GM21515 (cell line): Measurements from ENCODE around the gene ORC4.

Source experiments
- ATAC-seq: cut with Tn5 transposase; IDR thresholded peaks from one replicate; pipeline ENCODE4 v1.9.1; 2021; ENCODE audit not compliant: unreplicated experiment

ORC4 gene

DNA sequence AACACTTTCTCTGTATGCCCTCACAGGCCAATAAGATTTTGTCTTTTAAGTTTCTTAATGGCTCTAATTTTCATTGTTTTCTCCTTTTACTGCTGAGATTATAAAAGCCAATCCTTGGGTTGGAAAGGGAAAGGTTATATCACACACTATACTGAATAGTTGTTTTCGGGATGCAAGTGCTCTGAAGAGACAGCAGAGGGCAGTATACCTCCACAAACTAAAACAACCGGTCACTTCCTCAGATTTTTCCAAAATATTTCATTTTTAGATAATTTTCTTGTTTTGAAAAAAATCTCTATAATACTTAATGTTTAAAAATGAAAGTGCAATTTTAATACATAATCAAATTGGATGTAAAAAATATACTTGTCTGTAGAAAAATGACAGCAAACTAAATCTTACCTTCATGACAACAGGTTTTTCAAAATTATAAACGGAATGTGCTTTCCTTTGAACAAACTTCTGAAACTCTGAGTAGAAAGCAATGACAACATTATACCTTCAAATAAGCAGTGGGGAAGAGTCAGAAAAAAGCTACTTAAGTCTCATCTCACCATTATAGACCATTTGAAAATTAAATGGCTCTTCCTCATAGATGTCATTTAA, 82.7 kb downstream of the ORC4 start:
- ATAC-seq = no peak

GRCh38 chr2:147934881-147935620, 85.5 kb downstream of the ORC4 start:
- ATAC-seq = no peak

DNA sequence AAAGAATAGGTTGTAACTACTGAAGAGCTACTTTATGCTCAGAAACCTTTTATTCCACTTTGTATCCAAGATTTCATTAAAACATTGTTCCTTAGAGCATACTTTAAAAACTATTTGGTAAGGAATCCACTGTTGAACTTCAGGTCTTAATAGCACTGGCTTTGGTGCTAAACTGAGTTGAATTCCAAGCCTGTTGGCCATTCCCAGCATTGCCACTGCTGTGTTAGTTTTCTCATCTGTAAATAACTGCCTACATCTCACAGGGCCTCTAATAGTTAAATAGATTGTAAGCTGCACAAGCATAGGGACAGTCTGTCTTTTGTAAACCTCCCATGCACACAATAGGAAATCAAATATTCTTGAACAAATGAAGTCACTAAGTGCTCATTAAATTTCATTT, 86.6 kb downstream of the ORC4 start:
- no peak for ATAC-seq

- no peak for ATAC-seq
These were observed 93.4 kb downstream of the ORC4 start for GRCh38 chr2:147927053-147927588.

DNA sequence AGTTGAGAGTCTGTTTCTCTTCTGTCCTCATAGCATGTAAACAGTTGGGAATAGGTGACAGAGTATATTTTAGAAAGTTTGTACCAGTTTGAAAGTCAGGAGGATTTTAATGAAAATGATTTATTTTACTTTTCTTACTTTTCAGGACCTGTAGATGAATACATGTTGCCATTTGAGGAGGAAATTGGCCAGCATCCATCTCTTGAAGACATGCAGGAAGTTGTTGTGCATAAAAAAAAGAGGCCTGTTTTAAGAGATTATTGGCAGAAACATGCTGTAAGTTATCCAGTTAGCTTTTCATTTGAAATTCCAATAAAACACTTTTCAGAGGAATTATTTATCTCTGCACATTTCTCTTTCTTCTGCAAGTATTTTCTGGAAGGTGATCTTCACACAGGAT, 94.7 kb downstream of the ORC4 start:
- ATAC-seq = no peak

DNA sequence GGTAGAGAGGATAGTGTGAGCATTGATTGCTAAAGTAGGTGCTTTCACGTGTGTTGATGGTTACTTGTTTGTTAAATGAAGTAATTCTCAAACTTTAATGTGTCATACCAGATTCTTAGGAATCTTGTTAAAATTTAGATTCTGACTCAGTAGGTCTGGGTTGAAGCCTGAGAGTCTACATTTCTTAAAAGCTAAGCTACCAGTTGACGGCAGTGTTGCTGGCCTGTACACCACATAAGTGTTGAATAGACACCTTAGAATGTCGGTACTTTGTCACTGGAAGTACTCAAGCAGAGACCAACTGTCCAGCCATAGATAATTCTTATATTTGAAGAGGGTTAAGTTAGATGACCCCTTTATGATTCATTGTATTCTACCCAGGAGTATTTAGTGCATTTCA, 95.9 kb downstream of the ORC4 start:
- ATAC-seq = no peak

- ATAC-seq = no peak
These were observed 96.7 kb downstream of the ORC4 start for GRCh38 chr2:147923846-147924245.

GRCh38 chr2:147917161-147917560, 103.4 kb downstream of the ORC4 start:
- no peak for ATAC-seq

- no peak for ATAC-seq
These were observed 103.8 kb downstream of the ORC4 start for GRCh38 chr2:147916723-147917122.

DNA sequence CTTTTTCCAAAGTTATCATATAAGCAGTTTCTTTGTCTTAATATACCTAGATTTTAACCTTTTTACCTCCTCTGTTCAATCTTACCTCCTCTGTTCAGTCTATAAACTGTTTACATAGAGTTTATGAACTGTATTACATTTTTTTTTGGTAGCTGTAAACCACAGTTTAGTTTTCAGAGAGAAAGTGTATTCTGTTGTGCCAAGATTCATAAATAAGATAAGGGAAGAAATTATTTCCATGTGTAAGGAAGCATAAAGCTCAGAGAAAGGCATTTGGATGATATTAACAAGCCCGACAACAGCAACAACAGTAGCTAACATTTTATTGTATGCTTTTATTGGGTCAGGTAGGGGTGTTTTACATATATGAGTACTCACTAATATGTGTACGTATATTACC, 104.5 kb downstream of the ORC4 start:
- ATAC-seq = no peak

DNA sequence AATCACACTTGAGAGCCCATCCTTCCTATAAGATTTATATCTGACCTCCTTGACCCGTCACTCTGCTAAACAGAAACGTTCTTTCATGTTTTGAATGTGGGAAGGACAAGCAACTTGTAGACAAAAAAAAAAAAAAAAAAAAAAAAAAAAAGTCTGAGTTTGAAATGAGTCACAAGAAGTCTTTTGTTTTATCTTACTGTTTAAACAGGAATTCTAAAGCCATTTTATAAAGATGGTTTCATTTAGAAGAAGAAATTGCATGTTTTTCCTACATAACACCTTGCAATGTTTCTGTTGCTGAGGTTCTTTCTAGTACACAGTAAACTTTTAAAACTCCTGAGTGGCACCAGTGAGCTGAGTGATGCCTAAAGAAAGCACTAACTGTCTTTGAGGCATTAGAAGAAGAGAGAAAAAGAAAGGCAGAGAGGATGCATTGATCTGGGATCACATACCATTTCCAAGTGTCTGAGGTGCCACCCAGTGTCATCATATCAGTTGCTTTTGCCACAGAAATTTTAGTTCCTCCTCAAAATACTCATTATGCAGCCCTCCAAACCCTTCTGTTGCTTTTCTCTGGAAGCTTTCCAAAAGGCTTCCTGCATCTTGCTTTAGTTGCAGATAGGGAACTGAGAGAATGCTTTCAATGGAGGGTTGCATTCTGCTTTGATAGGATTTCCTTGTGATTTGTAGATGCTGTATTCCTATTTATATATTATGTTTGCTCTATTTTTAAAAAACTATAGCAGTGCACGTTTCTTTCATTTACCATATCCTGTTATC, 106.6 kb downstream of the ORC4 start:
- ATAC-seq = no peak

DNA sequence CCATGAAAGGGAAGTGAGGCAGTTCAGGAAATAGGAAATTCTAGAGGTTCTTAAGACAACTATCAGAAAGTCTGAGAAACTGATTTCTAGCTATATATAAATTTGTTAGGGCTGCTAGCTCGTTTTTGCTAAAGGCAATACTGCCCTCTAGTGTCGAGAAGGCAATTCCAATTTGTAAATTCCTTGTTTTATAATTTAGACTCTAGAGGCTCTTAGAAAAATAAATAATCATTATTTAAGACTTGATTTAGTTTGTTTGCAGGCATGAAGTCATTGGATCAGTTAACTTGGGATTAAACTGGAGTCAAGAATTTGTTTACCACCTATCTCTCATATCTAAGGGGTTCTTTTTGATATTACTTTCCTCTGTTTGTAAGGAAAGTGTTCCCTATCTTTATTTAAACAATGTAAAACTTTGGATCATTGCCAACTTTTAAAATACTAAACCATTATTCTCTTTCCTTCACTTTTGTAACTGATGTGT, 109.5 kb downstream of the ORC4 start:
- ATAC-seq = no peak

DNA sequence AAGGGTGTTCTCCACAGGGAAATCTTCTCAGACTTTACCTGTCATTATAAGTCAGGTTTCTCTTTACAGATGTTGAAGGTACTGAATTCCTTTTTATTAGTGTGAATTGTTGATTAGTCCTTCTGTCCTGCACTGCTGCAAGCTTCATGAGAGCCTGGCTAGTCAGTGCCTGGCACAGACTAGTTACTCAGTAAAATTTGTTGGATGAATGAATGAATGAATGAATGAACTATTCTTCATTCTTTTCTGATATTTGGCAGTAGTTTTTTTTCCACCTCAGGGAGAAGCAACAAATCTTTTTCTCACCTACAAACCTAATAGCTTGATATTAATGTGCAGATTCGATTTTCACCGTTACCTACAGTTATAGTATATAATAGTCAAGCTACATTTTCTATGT, 111.4 kb downstream of the ORC4 start:
- ATAC-seq = no peak

- ATAC-seq = no peak
These were observed 116.5 kb downstream of the ORC4 start for GRCh38 chr2:147904051-147904450.

- peak; percentile 63 for ATAC-seq
These were observed 131.9 kb downstream of the ORC4 start for GRCh38 chr2:147888680-147889079.

- ATAC-seq = no peak
These were observed 134.4 kb downstream of the ORC4 start for GRCh38 chr2:147886136-147886535.

GRCh38 chr2:147884830-147885229, 135.7 kb downstream of the ORC4 start:
- no peak for ATAC-seq

- ATAC-seq = no peak
These were observed 137.9 kb downstream of the ORC4 start for GRCh38 chr2:147882631-147883030.
